Activated T-helper 9 cell treated with anti-CD3 and anti-CD28 coated beads, Interleukin-2, amount 50 U/mL, for 16 hours (primary cell): ENCODE measurements around the gene SERHL2.
"Not testable (repeated sequence)": the region's sequence is repeated elsewhere in the genome, so short reads cannot be mapped to it uniquely, and the experiment has no call there.

Experiments
- DNase-seq: peaks from one replicate; pipeline ENCODE4 v3.0.0-alpha.2; 2020; ENCODE audit warnings: low read depth

The SERHL2 gene

DNA sequence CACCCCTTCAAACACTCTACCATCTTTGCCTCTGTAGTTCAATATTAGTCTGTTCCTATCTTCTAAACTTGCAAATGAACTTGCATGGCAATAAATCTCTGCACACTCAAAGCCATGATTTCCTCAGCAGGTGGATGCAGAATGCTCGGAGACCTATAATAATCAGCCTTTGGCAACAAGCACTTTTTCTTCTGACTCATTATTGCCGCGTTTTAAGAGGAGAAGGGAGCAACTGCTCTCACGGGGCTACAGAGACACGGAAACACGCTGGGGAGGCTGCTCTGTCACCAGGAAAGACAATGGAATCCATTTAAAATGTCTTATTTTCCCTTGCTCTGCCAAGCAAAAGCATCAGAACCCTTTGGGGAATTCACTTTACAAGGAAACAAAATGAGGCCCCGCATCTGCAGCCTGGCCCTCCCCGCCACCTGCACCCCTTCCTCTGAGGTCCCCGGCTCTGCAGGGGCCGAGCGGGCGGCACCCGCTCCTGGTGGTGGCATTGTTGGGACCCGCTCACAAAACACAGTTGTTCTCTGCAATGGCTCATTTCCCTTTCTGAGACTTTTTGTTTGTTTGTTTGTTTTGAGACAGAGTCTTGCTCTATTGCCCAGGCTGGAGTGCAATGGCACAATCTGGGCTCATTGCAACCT lies 18.5 kb upstream of the SERHL2 start:
- not testable (repeated sequence) for DNase-seq

DNA sequence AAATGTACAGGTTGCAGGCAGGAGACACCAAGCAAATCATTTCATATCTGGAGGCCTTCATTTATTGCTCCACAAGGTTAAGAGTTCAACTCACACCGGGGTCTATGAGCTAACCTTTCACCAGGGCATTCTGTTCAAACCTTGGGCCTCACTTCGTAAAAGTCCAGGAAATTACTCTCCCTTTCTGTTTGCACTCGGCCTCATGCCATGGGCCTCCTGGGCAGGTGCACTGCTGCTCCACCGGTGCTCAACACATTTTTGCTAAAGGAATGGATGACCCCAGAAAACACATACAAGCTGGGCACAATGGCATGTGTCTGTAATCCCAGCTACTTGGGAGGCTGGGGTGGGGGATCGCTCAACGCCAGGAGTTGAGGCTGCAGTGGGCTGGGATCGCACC lies 17.6 kb upstream of the SERHL2 start:
- DNase-seq = no peak

DNA sequence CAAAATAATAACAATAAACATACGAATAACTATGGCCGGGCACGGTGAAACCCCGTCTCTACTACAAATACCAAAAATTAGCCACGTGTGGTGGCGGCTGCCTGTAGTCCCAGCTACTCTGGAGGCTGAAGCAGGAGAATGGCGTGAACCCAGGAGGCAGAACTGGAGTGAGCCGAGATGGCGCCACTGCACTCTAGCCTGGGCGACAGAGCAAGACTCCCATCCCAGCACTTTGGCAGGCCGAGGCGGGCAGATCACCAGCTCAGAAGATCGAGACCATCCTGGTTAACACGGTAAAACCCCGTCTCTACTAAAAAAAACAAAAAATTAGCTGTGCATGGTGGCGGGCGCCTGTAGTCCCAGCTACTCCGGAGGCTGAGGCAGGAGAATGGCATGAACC lies 17.1 kb upstream of the SERHL2 start:
- not testable (repeated sequence) for DNase-seq

DNA sequence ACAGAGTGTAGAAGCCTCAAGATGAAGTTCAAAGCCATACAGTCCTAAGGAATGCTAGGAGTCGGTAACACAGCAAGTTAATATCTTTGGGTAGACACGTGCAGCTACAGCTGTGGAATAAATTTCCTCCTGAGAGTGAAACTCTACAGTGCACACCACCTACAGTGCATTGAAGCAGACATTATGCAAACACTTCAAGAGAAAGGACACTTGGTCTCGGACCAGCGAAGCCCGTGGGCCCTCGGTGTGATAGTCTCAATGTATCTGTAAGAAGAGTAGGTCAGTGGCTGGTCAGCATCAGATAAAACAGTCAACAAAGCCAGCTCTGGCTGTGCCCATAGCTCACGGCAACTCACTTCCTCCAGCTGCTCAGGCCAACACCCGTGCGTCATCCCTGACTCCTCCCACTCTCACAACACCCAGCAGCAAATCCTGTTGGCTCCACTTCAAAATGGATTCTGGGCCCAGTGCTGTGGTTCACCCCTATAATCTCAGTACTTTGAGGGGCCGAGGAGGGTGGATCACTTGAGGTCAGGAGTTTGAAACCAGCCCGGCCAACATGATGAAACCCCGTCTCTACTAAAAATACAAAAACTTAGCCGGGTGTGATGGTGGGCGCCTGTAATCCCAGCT lies 16.4 kb upstream of the SERHL2 start:
- not testable (repeated sequence) for DNase-seq

DNA sequence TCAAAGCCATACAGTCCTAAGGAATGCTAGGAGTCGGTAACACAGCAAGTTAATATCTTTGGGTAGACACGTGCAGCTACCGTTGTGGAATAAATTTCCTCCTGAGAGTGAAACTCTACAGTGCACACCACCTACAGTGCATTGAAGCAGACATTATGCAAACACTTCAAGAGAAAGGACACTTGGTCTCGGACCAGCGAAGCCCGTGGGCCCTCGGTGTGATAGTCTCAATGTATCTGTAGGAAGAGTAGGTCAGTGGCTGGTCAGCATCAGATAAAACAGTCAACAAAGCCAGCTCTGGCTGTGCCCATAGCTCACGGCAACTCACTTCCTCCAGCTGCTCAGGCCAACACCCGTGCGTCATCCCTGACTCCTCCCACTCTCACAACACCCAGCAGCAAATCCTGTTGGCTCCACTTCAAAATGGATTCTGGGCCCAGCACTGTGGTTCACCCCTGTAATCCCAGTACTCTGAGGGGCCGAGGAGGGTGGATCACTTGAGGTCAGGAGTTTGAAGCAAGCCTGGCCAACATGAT lies 14.5 kb upstream of the SERHL2 start:
- not testable (repeated sequence) for DNase-seq

DNA sequence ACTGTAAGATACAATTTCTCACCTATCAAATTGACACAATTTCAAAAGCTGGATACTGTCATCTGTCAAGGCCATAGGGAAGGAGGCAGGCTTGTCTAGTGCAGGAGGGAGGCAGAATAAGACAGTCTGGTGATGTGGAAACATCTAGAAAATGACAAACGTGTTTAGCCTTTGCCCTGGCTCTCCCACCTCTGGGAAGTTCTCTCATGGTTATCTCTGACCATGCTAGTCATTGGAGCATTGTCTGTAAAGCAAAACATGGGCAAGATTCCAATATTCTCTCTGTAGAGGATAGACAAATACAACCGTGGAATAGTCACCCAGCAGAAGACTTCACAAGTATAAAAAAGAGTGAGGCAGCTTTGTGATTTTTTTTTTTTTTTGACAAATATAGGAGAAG lies 9.1 kb upstream of the SERHL2 start:
- no peak for DNase-seq

DNA sequence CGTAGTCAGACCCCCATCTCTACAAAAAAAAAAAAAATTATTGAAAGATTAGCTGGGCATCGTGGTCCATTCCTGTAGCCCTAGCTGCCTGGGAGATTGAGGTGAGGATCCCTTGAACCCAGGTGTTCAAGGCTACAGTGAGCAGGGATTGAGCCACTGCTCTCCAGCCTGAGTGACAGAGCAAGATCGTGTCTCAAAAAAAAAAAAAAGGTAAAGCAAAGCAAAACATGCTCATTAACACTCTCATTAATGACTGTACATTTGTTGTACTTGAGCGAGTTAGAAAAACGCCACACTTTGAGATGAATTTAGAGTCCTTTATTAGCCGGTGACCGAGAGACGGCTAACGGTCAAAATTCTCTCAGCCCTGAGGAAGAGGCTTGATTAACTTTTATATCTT lies 6.2 kb upstream of the SERHL2 start:
- DNase-seq = no peak

DNA sequence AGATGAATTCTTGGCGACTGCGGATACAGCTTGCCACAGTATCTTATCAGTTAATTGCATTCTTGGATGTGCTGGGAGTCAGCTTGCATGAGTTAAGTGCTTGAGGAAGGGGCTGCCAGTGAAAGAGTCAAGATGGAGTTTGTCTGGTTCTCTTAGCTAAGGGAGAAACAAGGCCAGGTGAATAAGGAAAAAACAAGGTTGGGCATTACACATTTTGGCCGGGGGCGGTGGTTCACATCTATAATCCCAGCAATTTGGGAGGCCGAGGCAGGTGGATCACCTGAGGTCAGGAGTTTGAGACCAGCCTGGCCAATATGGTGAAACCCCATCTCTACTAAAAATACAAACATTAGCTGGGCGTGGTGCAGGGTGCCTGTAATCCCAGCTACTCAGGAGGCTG lies 5.6 kb upstream of the SERHL2 start:
- not testable (repeated sequence) for DNase-seq

DNA sequence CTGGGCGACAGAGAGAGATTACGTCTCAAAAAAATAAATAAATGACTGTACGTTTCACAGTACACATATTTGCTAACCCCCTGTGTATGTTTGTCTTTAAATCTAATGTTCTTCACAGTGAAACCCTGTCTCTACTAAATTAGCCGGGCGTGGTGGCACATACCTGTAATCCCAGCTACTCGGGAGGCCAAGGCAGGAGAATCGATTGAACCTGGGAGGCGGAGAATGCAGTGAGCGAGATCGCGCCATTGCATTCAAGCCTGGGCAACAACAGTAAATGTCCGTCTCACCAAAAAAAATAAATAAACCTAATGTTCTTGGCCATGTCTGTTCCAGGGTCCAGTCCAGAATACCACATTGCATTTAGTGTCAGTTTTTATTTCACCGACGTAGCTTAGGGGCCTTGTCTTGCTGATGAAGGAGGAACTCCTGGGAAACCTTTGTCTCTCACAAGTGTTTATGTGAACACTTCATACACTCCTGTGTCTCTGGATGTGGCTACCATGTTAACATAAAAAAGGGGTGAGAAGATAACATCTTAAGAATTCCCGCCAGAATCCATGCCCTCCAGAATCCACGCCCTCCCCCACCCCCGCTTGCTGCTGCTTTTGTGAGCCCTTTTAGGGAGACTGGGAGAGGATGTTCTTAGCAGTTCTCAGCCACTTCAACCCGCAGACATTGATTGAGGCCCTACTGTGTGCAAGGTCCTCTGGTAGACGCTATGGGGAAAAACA lies 5.0 kb upstream of the SERHL2 start:
- no peak for DNase-seq

DNA sequence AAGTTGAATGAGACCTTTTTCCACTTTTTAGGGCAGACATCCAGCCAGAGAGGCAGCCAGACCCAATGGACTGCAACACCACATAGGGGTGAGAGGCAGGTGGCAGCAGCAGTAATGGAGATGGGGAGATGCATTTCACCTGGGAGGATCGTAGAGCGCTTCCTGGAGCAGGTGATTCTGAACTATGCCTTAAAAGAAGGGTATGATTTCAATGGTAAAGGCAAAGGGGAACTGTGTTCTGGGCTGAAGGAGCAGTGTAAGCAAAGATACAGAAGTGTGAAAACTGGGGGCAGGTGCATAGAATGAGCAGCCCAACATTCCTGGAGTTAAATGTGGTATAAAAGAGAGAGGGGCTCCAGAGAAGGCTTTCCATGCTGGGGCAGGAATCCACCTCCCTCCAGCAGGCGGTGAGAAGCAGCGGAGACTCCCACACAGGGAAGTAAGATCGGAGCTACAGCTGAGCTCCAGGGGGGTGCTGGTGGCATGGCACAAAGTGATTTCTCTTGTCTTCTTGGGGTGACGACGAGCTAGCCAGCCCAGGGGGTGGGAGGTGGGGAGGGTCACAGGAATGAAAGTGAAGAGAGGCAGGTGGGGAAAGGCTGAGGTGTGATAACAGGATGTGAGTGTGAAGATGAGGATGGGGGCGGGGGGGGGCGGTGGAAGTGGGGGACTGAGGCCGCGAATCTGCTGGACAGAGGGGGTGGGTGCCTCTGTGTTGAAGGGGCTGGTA lies 4.3 kb upstream of the SERHL2 start:
- no peak for DNase-seq

DNA sequence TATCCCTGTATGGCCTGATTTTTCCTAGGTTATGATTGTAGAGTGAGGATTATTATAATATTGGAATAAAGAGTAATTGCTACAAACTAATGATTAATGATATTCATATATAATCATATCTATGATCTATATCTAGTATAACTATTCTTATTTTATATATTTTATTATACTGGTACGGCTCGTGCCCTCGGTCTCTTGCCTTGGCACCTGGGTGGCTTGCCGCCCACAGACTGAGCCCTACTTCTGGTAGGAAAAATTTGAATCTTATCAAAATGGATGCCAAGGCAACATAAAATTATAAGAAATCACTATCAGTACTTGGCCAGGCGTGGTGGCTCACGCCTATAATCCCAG lies 1.5 kb upstream of the SERHL2 start:
- DNase-seq = not testable (repeated sequence)

DNA sequence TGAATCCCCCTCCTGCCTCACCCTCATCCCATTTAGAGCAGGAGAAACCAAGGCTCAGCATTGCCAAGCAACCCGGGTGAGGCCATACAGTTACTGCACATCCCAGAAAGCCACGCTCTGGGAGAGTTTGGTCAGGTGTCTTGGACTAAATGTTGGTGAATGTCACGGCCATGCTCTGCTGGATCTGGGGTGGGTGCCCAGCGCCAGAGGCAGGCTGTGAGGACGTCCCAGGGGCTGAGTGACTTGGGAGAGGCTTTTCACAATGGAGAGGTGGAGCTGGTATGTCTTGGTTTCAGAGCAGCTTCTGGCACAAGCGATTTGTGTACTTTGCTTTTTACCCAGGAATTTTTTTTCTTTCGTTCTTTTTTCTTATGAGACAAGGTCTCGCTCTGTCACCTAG lies 6.6 kb downstream of the SERHL2 start:
- no peak for DNase-seq

DNA sequence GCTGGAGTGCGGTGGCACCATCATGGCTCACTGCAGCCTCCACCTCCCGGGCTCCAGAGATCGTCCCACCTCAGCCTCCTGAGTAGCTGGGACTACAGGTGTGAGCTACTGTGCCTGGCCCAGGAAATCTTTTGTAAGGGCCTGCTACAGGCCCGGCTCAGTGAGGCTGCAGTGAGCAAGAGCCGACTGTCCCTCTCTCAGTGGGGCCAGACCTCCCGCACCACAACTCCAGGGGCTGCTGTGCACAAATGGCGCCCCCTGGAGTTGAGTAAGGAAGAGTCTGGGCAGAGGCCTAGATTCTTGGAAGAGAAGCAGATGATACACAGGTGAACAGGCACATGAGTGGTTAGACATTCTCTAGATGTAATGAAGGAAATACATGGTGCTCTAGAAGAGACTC lies 7.0 kb downstream of the SERHL2 start:
- DNase-seq = no peak

DNA sequence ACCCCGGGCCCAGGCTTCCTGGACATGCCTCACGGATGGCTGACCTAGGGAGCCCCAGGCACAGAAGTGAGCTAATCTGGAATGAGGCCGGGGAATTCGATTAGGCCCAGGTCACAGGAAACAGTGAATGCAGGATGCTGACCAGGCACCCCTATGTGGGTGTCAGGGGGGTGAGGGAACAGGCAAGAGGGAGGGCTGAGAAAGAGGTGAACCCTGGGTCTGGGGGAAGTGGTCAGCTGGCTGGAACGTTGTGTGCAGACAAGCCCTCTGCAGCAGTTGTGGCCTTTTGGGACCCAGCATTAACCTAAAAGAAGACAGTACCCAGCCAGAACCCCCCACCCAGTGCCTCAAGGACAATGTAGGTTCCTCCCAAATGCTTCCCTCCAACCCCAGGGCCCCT lies 8.1 kb downstream of the SERHL2 start:
- no peak for DNase-seq

DNA sequence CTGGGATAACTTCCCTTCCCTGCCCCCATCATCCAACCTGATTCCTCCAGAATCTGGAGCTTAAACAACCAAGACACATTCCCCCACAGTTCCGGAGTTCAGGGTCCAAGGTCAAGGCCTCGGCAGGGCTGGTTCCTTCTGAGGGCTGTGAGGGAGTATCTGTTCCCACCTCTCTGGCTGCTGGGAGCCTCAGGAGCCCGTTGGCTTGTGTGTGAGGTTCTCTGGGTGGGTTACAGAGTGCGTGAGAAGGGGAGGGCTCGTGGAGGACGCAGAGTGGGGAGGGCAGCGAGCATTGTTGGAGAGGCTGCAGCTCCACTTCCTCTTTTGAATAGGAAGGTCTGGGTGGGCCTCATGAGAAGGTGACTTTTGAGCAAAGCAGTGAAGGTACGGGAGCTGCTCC lies 8.5 kb downstream of the SERHL2 start:
- no peak for DNase-seq

DNA sequence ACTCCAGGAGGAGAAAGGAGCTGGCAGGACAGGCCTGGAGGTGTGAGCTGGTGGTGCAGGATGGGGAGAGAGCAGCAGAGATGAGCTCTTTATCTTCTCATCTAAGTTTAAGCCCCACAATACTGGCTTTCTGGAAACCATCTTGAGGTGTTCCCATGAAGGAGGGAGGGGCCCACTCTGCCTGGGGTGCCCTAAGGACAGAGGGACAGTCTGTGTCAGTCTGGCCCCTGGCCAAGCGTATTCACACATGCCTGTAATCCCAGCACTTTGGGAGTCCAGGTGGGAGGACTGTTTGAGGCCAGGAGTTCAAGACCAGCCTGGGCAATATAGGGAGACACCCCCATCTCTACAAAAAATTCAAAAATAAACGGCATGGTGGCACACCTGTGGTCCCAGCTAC lies 8.9 kb downstream of the SERHL2 start:
- DNase-seq = no peak

DNA sequence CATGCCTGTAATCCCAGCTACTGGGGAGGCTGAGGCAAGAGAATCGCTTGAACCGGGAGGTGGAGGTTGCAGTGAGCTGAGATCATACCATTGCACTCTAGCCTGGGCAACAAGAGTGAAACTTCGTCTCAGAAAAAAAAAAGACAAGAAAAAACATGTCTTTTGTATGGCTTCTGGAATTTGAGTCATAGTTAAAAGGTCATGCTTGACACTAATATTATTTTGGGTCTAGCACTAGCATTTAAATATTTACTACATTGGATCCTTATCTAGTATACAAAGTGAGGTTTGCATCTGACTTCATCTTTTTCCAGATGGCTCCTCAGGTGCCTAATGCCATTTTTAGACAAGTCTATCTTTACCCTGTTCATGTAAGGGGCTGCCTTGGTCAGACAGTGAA lies 10.2 kb downstream of the SERHL2 start:
- DNase-seq = not testable (repeated sequence)

DNA sequence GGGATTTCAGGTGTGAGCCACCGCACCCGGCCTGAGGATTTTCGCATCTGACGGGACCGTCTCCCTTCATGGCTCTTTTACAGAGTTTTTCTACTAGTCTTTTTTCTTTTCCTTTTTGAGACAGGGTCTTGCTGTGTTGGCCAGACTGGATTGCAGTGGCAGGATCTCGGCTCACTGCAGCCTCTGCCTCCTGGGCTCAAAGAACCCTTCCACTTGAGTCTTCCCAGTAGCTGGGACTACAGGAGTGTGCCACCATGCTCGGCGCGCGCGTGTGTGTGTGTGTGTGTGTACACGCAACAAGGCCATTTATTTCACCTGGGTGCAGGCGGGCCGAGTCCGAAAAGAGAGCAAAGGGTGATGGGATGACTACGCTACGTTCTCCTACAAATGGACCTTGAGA lies 10.9 kb downstream of the SERHL2 start:
- no peak for DNase-seq

DNA sequence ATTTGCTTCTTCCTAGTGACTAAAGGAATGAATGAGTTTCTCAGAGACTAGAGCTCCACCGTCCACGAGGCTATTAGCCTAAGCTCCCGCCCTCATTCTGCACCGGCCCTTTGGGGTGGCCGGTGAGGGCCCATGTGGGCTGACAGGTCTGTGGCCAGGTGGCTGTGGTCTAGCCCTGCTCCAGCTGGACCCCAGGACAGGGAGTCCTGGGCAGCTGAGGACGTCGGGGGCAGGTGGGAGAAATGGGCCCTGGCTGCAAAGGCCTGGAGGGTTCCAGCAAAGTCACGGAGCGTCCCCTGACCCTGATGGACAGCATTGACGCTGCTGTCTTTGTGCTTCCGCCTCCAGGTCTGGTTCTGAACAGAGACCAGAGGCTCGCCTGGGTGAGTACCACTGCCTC lies 12.2 kb downstream of the SERHL2 start:
- no peak for DNase-seq

DNA sequence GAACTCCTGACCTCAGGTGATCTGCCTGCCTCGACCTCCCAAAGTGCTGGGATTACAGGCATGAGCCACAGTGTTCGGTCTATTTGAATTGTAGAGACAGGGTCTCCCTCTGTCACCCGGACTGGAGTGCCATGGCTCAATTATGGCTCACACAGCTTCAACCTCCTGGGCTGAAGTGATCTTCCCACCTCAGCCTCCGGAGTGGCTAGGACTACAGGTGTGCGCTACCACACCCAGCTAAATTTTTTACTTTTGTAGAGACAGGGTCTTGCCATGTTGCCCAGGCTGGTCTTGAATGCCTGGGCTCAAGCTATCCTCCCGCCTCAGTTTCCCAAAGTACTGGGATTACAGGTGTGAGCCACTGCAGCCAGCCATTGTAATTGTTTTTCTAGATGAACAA lies 14.2 kb downstream of the SERHL2 start:
- not testable (repeated sequence) for DNase-seq

DNA sequence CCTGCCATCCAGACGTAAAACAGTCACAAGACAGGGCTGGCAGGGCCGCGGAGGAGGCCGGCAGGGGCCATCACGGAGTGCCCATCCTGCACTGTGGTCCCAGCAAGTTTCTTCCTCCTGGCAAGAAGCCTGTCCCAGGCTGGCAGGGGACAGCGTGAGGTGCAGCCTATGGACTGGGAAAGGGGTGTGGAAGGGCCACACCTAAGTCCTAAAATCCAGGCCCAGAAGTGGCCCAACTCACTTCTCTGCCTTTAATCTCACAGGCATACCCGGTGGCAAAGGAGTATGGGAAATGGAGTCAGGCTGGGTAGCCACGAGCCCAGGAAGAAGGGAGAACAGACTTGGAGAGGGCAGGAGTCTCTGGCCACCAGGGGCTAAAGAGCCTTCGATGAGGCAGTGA lies 16.8 kb downstream of the SERHL2 start:
- DNase-seq = not testable (repeated sequence)

DNA sequence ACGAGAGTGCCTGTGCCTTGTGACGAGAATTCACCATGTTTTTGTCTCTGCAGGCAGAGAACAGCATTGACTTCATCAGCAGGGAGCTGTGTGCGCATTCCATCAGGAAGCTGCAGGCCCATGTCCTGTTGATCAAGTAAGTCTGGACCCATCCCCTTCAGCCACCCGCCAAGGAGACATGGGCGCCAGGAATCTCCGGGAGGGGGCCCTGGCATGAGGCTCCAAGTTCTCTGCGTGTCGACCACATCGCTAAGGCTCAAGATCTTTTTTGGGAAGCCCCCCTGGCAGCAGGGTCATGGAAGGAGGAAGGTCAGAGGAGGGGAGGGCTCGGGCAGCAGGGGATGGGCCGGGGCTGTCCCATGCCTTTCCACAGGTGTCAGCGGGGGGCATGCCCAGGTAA lies 17.3 kb downstream of the SERHL2 start:
- not testable (repeated sequence) for DNase-seq

DNA sequence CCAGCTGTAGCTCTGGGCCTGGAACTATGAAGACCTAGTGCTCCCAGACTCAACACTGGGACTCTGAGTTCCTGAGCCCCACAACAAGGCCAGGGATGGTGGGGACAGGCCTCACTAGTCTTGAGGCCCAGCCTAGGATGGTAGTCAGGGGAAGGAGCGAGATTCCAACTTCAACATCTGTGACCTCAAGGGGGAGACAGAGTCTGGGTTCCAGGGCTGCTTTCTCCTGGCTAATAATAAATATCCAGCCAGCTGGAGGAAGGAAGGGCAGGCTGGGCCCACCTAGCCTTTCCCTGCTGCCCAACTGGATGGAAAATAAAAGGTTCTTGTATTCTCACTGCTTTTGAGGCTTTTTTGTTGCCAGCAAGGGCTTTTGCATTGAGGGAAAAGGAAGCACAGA lies 20.3 kb downstream of the SERHL2 start:
- DNase-seq = not testable (repeated sequence)
